Loucy (cell line): Measurements from ENCODE around the gene SOHLH1.

Experiments used
- EZH2phosphoT487 ChIP-seq: fragments of 200-600 bp; IDR thresholded peaks from 2 replicates; pipeline ENCODE4 v1.6.1; 2018; ENCODE audit warnings: antibody characterized with exemption, mild to moderate bottlenecking, moderate library complexity, borderline replicate concordance
- TF ChIP-seq, protein P1 (sequence below): fragments of 200-600 bp; sonication (generic); conservative IDR thresholded peaks from 2 replicates; pipeline ENCODE4 v1.5.1; 2014; ENCODE audit warnings: mild to moderate bottlenecking, antibody characterized with exemption, low read length

DNA sequence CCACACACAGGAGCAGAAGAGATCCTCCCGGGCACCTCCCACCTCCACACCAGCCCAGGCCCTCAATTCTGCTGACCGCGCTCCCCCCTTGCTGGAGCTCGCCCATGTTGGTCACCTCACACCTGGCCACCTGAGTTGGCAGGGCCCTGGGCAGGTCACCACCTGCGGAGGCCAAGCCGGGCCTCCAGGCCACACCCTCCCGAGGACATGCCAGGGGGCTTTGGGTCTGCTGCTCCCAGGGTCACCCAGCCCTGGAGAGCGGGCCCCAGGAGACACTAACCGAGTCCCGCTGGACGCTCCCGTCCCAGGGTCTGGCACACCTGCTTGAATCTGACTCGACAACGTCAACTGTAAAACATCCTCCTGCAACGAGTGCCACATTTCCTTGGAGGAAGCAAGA lies 2.1 kb downstream of the SOHLH1 start:
- no peak for TF ChIP-seq EZH2phosphoT487
- TF ChIP-seq, protein P1, sequence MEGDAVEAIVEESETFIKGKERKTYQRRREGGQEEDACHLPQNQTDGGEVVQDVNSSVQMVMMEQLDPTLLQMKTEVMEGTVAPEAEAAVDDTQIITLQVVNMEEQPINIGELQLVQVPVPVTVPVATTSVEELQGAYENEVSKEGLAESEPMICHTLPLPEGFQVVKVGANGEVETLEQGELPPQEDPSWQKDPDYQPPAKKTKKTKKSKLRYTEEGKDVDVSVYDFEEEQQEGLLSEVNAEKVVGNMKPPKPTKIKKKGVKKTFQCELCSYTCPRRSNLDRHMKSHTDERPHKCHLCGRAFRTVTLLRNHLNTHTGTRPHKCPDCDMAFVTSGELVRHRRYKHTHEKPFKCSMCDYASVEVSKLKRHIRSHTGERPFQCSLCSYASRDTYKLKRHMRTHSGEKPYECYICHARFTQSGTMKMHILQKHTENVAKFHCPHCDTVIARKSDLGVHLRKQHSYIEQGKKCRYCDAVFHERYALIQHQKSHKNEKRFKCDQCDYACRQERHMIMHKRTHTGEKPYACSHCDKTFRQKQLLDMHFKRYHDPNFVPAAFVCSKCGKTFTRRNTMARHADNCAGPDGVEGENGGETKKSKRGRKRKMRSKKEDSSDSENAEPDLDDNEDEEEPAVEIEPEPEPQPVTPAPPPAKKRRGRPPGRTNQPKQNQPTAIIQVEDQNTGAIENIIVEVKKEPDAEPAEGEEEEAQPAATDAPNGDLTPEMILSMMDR: no peak
